Skeletal muscle tissue (tissue), 4 donors: ENCODE data around the gene BCCIP. TPM values are rescaled to one million over a fixed set of nuclear protein-coding genes. Genes with fewer than 3 reads are reported as not detected.

ENCODE experiments used
- H3K27ac ChIP-seq: one replicate; pipeline ENCODE4 v1.7.0; 2013; ENCODE audit warnings: mild to moderate bottlenecking, low read depth, low read length, inconsistent platforms
- H3K27me3 ChIP-seq, 3 donors: one replicate each; pipeline ENCODE4 v1.7.0; 2013; ENCODE audit warnings: low read length in 3 of 3; ENCODE audit not compliant: control insufficient read depth in 3 of 3, insufficient read depth in 3 of 3
- H3K36me3 ChIP-seq, 3 donors: one replicate each; pipeline ENCODE4 v1.7.0; 2013; ENCODE audit warnings: low read length in 3 of 3; ENCODE audit not compliant: control insufficient read depth in 3 of 3, insufficient read depth in 3 of 3
- H3K4me1 ChIP-seq, 3 donors: one replicate each; pipeline ENCODE4 v1.7.0; 2013; ENCODE audit warnings: low read length in 3 of 3, mild to moderate bottlenecking in 3 of 3; ENCODE audit not compliant: control insufficient read depth in 3 of 3, insufficient read depth in 3 of 3
- H3K4me3 ChIP-seq, 3 donors: one replicate each; pipeline ENCODE4 v1.7.0; 2013; ENCODE audit warnings: low read length in 3 of 3
- H3K9ac ChIP-seq, 3 donors: one replicate each; pipeline ENCODE4 v1.7.0; 2013; ENCODE audit warnings: low read length in 3 of 3, mild to moderate bottlenecking in 3 of 3, moderate library complexity in 2 of 3, low read depth in 1 of 3
- H3K9me3 ChIP-seq, 3 donors: one replicate each; pipeline ENCODE4 v1.7.0; 2013; ENCODE audit warnings: low read length in 3 of 3; ENCODE audit not compliant: control insufficient read depth in 3 of 3
- total RNA-seq: library from RNA; depleted of rRNA; stranded (reverse); fragments of >200 nt; gene quantifications from one replicate; pipeline ENCODE4 v1.2.3, GENCODE V29; 2014
- donor health status: Osteomylitis.

BCCIP gene
- total RNA-seq, 1 donor from 2014 or later = 27.1 TPM

DNA sequence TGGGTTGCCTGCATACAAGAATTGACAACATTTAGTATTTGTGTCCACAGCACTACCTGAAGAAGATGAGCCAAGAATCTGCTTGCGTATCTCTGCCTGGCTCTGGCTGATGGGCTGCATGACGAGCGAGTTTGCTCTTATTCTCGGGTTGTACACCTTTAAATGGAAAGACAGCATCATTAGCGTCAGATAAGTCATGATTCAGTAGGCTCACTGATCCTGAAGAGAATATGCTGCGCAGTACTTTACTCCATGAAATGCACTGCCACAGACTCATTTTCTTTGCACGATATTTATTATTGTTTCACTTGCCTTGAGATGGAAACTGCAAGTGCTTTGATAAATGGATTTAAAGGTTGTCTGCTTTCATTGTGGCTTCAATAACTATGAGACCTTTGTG lies 29.1 kb downstream of the BCCIP start:
- Histone ChIP-seq H3K36me3 (peaks cover 22 to 38% (median 38%) of the 10 kb centered on the region in 3 donors), H3K4me1 (no peaks in the 10 kb centered on the region), H3K27ac (no peak overlapping the region), H3K27me3 (no peaks in the 10 kb centered on the region), H3K4me3 (no peak overlapping the region), H3K9ac (no peak overlapping the region), H3K9me3 (no peaks in the 10 kb centered on the region)

- Histone ChIP-seq H3K9ac (no peak overlapping the region), H3K36me3 (peaks cover 15 to 32% (median 20%) of the 10 kb centered on the region in 3 donors), H3K4me3 (no peak overlapping the region), H3K9me3 (no peaks in the 10 kb centered on the region), H3K27me3 (no peaks in the 10 kb centered on the region), H3K4me1 (no peaks in the 10 kb centered on the region), H3K27ac (no peak overlapping the region)
Measured at GRCh38 chr10:125857185-125857760, 33.9 kb downstream of the BCCIP start.

GRCh38 chr10:125859128-125859817 lies 35.9 kb downstream of the BCCIP start:
- no peak overlapping the region for H3K27ac ChIP-seq
- H3K9ac ChIP-seq = no peak overlapping the region
- H3K4me3 ChIP-seq = no peak overlapping the region
- no peaks in the 10 kb centered on the region for H3K9me3 ChIP-seq
- peaks cover 7 to 23% (median 13%) of the 10 kb centered on the region in 3 donors for H3K36me3 ChIP-seq
- no peaks in the 10 kb centered on the region for H3K27me3 ChIP-seq
- no peaks in the 10 kb centered on the region for H3K4me1 ChIP-seq

- H3K9ac ChIP-seq = no peak overlapping the region
- no peak overlapping the region for H3K27ac ChIP-seq
- no peak overlapping the region for H3K4me3 ChIP-seq
- peaks cover 14 to 16% (median 16%) of the 10 kb centered on the region in 3 donors for H3K36me3 ChIP-seq
- no peaks in the 10 kb centered on the region for H3K27me3 ChIP-seq
- no peaks in the 10 kb centered on the region for H3K4me1 ChIP-seq
- no peaks in the 10 kb centered on the region for H3K9me3 ChIP-seq
Measured at GRCh38 chr10:125865120-125865519, 41.8 kb downstream of the BCCIP start.

- no peaks in the 10 kb centered on the region for H3K27me3 ChIP-seq
- no peak overlapping the region for H3K9ac ChIP-seq
- H3K4me1 ChIP-seq = no peaks in the 10 kb centered on the region
- no peak overlapping the region for H3K4me3 ChIP-seq
- no peaks in the 10 kb centered on the region for H3K9me3 ChIP-seq
- no peak overlapping the region for H3K27ac ChIP-seq
- H3K36me3 ChIP-seq = peaks cover 14 to 16% (median 16%) of the 10 kb centered on the region in 3 donors
Measured at GRCh38 chr10:125866421-125867029, 43.2 kb downstream of the BCCIP start.

- Histone ChIP-seq H3K27me3 (no peaks in the 10 kb centered on the region), H3K36me3 (peaks cover 14 to 16% (median 16%) of the 10 kb centered on the region in 3 donors), H3K9me3 (no peaks in the 10 kb centered on the region), H3K9ac (no peak overlapping the region), H3K27ac (no peak overlapping the region), H3K4me1 (no peaks in the 10 kb centered on the region), H3K4me3 (no peak overlapping the region)
Measured at GRCh38 chr10:125868372-125868975, 45.1 kb downstream of the BCCIP start.

- Histone ChIP-seq H3K27ac (no peak overlapping the region), H3K9me3 (peaks cover 0 to 3% (median 2%) of the 10 kb centered on the region in 3 donors), H3K4me3 (no peak overlapping the region), H3K9ac (no peak overlapping the region), H3K36me3 (peaks cover 7 to 18% (median 17%) of the 10 kb centered on the region in 3 donors), H3K4me1 (no peaks in the 10 kb centered on the region), H3K27me3 (no peaks in the 10 kb centered on the region)
Measured at GRCh38 chr10:125871338-125871737, 48.0 kb downstream of the BCCIP start.

GRCh38 chr10:125878957-125879835 lies 55.9 kb downstream of the BCCIP start:
- Histone ChIP-seq H3K27ac (no peak overlapping the region), H3K4me3 (no peak overlapping the region), H3K4me1 (no peaks in the 10 kb centered on the region), H3K9ac (no peak overlapping the region), H3K27me3 (no peaks in the 10 kb centered on the region), H3K36me3 (peaks cover 7 to 21% (median 15%) of the 10 kb centered on the region in 3 donors), H3K9me3 (peaks cover 0 to 3% (median 2%) of the 10 kb centered on the region in 3 donors)

- Histone ChIP-seq H3K27ac (no peak overlapping the region), H3K9ac (no peak overlapping the region), H3K9me3 (peaks cover 0 to 3% (median 2%) of the 10 kb centered on the region in 3 donors), H3K4me3 (no peak overlapping the region), H3K27me3 (no peaks in the 10 kb centered on the region), H3K36me3 (peaks cover 7 to 15% (median 12%) of the 10 kb centered on the region in 3 donors), H3K4me1 (no peaks in the 10 kb centered on the region)
Measured at GRCh38 chr10:125880719-125881118, 57.4 kb downstream of the BCCIP start.
